Aortic smooth muscle cell (primary cell): ENCODE results near the gene MSANTD4. TPM values are rescaled to one million over a fixed set of nuclear protein-coding genes. Genes with fewer than 3 reads are reported as not detected.

Source experiments
- total RNA-seq: library from RNA; depleted of rRNA; stranded (reverse); fragments of >200 nt; gene quantifications from 2 replicates; pipeline ENCODE4 v1.2.3, GENCODE V29; 2014

The MSANTD4 gene
- 42.8 and 48.7 TPM in 2 replicates for total RNA-seq

GRCh38 chr11:106021967-106022794 is at the start of gene MSANTD4:
TSS of gene MSANTD4 (minus strand) at chr11:106022240. CDS start at chr11:106010917, 11,323 bp downstream.

Other genes starting within 250 kb of the MSANTD4 start
- 5.5 and 5.8 TPM in 2 replicates for gene KBTBD3, start 55.1 kb upstream of the MSANTD4 start, total RNA-seq
- gene AASDHPPT, start 55.4 kb upstream of the MSANTD4 start, total RNA-seq: 35.9 and 45.0 TPM in 2 replicates